Measurements from ENCODE around the gene DRC1. TPM values are rescaled to one million over a fixed set of nuclear protein-coding genes. Genes with fewer than 3 reads are reported as not detected.

Gene DRC1
- total RNA-seq, 2 donors from 2014 or later: 0.33 to 0.48 TPM

- no peaks in the 10 kb centered on the region for H3K27me3 ChIP-seq (ENCODE audit: control insufficient read depth, insufficient read depth, low read length, poor library complexity, severe bottlenecking)
- H3K27ac Mint-ChIP-seq: no peak overlapping the region
- no peaks in the 10 kb centered on the region for H3K9me3 ChIP-seq (ENCODE audit: control insufficient read depth, low read length)
- H3K4me3 ChIP-seq (ENCODE audit: low read length): no peak overlapping the region
- H3K27me3 Mint-ChIP-seq (ENCODE audit: insufficient read depth): no peaks in the 10 kb centered on the region
- 96 to 97% methylated on average over 3 to 4 of the region's 5 CpGs for WGBS, 2 experiments (ENCODE audit: insufficient coverage in 1 of 2, insufficient read length in 1 of 2)
- no peaks in the 10 kb centered on the region for H3K36me3 ChIP-seq (ENCODE audit: control insufficient read depth, insufficient read depth, low read length)
- H3K4me3 Mint-ChIP-seq: no peak overlapping the region
- H3K27ac ChIP-seq (ENCODE audit: low read depth, low read length): no peak overlapping the region
- H3K9me3 Mint-ChIP-seq: no peaks in the 10 kb centered on the region
- H3K4me1 ChIP-seq (ENCODE audit: control insufficient read depth, insufficient read depth, low read length): no peaks in the 10 kb centered on the region
- H3K4me1 Mint-ChIP-seq: peaks cover 4% of the 10 kb centered on the region
- no peak for DNase-seq
- no peak overlapping the region for H3K9ac ChIP-seq (ENCODE audit: extremely low read depth, low read length, poor library complexity, severe bottlenecking)
- H3K36me3 Mint-ChIP-seq (ENCODE audit: low read depth): no peaks in the 10 kb centered on the region
- TF ChIP-seq CTCF (conservative IDR thresholded peaks at IDR 0.05): no peak
Observed at GRCh38 chr2:26478366-26478765, 76.6 kb downstream of the DRC1 start.

GRCh38 chr2:26479131-26479788, 77.5 kb downstream of the DRC1 start:
- Mint-ChIP-seq H3K4me1 (peaks cover 4% of the 10 kb centered on the region), H3K27me3 (ENCODE audit: insufficient read depth) (no peaks in the 10 kb centered on the region), H3K4me3 (no peak overlapping the region), H3K36me3 (ENCODE audit: low read depth) (no peaks in the 10 kb centered on the region), H3K9me3 (no peaks in the 10 kb centered on the region), H3K27ac (no peak overlapping the region)
- Histone ChIP-seq H3K4me1 (ENCODE audit: control insufficient read depth, insufficient read depth, low read length) (no peaks in the 10 kb centered on the region), H3K9me3 (ENCODE audit: control insufficient read depth, low read length) (no peaks in the 10 kb centered on the region), H3K27me3 (ENCODE audit: control insufficient read depth, insufficient read depth, low read length, poor library complexity, severe bottlenecking) (no peaks in the 10 kb centered on the region), H3K36me3 (ENCODE audit: control insufficient read depth, insufficient read depth, low read length) (no peaks in the 10 kb centered on the region), H3K27ac (ENCODE audit: low read depth, low read length) (no peak overlapping the region), H3K4me3 (ENCODE audit: low read length) (no peak overlapping the region), H3K9ac (ENCODE audit: extremely low read depth, low read length, poor library complexity, severe bottlenecking) (no peak overlapping the region)
- DNase-seq: peak; percentile 49
- TF ChIP-seq CTCF (conservative IDR thresholded peaks at IDR 0.05): no peak
- 95 to 98% methylated on average over 17 to 25 of the region's 25 CpGs for WGBS, 2 experiments (ENCODE audit: insufficient coverage in 1 of 2, insufficient read length in 1 of 2)

- Mint-ChIP-seq H3K4me1 (peaks cover 4% of the 10 kb centered on the region), H3K27me3 (ENCODE audit: insufficient read depth) (no peaks in the 10 kb centered on the region), H3K9me3 (no peaks in the 10 kb centered on the region), H3K36me3 (ENCODE audit: low read depth) (no peaks in the 10 kb centered on the region), H3K4me3 (no peak overlapping the region), H3K27ac (no peak overlapping the region)
- Histone ChIP-seq H3K36me3 (ENCODE audit: control insufficient read depth, insufficient read depth, low read length) (no peaks in the 10 kb centered on the region), H3K27ac (ENCODE audit: low read depth, low read length) (no peak overlapping the region), H3K9me3 (ENCODE audit: control insufficient read depth, low read length) (no peaks in the 10 kb centered on the region), H3K4me3 (ENCODE audit: low read length) (no peak overlapping the region), H3K27me3 (ENCODE audit: control insufficient read depth, insufficient read depth, low read length, poor library complexity, severe bottlenecking) (no peaks in the 10 kb centered on the region), H3K4me1 (ENCODE audit: control insufficient read depth, insufficient read depth, low read length) (no peaks in the 10 kb centered on the region), H3K9ac (ENCODE audit: extremely low read depth, low read length, poor library complexity, severe bottlenecking) (no peak overlapping the region)
- peak; percentile 39 for DNase-seq
- whole genome bisulfite sequencing, 2 experiments (ENCODE audit: insufficient coverage in 1 of 2, insufficient read length in 1 of 2): 92 to 93% methylated on average over 11 to 21 of the region's 21 CpGs
- TF ChIP-seq CTCF (conservative IDR thresholded peaks at IDR 0.05): no peak
Observed at GRCh38 chr2:26479789-26480565, 78.3 kb downstream of the DRC1 start.

Data from endodermal cell (in vitro differentiated cells).